HepG2 (cell line): ENCODE results near the gene CHRNB2. TPM values are rescaled to one million over a fixed set of nuclear protein-coding genes. Genes with fewer than 3 reads are reported as not detected.

Experiments
- ATAC-seq: fragments of 200-7000 bp; cut with Tn5 transposase; 3 replicates; pipeline ENCODE4 v1.9.1; 2020; ENCODE audit warnings: mild to moderate bottlenecking, moderate library complexity
- BruUV-seq: library from RNA; stranded (reverse); fragments of 400-500 nt; replicated peaks from 2 replicates; lab custom pipeline; 2021; lab: Mats Ljungman, UMichigan
- CTCF ChIA-PET: fragments of 300-600 bp; formaldehyde crosslinking; extraction: SDS; loops from one replicate; lab custom pipeline; 2021; ENCODE audit warnings: low total read pairs, inconsistent platforms, low intra/inter-chr PET ratio; lab: Yijun Ruan, JAX
- POLR2A ChIA-PET: fragments of 350-600 bp; sonication (Branson Sonifier 250); formaldehyde crosslinking; loops from one replicate; lab custom pipeline; 2020; ENCODE audit warnings: antibody characterized with exemption, inconsistent platforms; lab: Yijun Ruan, JAX
- DNase-seq: peaks from one replicate; pipeline ENCODE4 v3.0.0-alpha.2; 2015; ENCODE audit warnings: low spot score
- FAIRE-seq: peaks from 3 replicates; lab custom pipeline; 2011; peaks lifted over from hg19 to GRCh38; lab: Jason Lieb, UNC
- H2AFZ ChIP-seq: one replicate; pipeline ENCODE4 v1.6.1; 2011; ENCODE audit warnings: low read length, inconsistent platforms
- H3K27ac ChIP-seq: fragments of 300-600 bp; 3 replicates; pipeline ENCODE4 v1.8.0; 2011; ENCODE audit warnings: mixed run types, mild to moderate bottlenecking, mixed read lengths, low read length, inconsistent platforms; ENCODE audit not compliant: insufficient read depth; ENCODE audit errors: extremely low read length
- H3K27me3 ChIP-seq, 2 experiments: fragments of 200-600 bp in 1 of 2; 2 replicates in 1 of 2; 3 replicates in 1 of 2; pipeline versions ENCODE4 v1.6.0 to v1.8.0; 2011; ENCODE audit warnings: low read length in 2 of 2, mild to moderate bottlenecking in 2 of 2, moderate library complexity in 2 of 2, inconsistent platforms in 1 of 2; ENCODE audit not compliant: insufficient read depth in 2 of 2, control insufficient read depth in 1 of 2
- H3K36me3 ChIP-seq, 2 experiments: fragments of 200-600 bp in 1 of 2; replicated peaks in 1 of 2; 2 replicates in 1 of 2; 3 replicates in 1 of 2; pipeline versions ENCODE4 v1.5.1 to v1.8.0; 2011; ENCODE audit warnings: low read length in 2 of 2, inconsistent platforms in 1 of 2; ENCODE audit not compliant: insufficient read depth in 2 of 2, control insufficient read depth in 1 of 2
- H3K4me1 ChIP-seq: 2 replicates; pipeline ENCODE4 v1.5.1; 2012; ENCODE audit warnings: low read length, inconsistent platforms; ENCODE audit not compliant: insufficient read depth
- H3K4me2 ChIP-seq: 2 replicates; pipeline ENCODE4 v1.6.0; 2011; ENCODE audit warnings: low read depth, low read length, inconsistent platforms
- H3K4me3 ChIP-seq, 3 experiments: fragments of 200-600 bp in 1 of 3; sonication (generic), shearing (Covaris generic) in 1 of 3; replicated peaks in 1 of 3; 2 replicates each; pipeline ENCODE4 v1.5.1; 2011 to 2016; ENCODE audit warnings: low read length in 3 of 3, inconsistent platforms in 2 of 3, low read depth in 2 of 3, mild to moderate bottlenecking in 2 of 3, control low read depth in 1 of 3, mixed read lengths in 1 of 3; ENCODE audit not compliant: insufficient read depth in 1 of 3
- H3K79me2 ChIP-seq: one replicate; pipeline ENCODE4 v1.6.1; 2011; ENCODE audit warnings: low read length, inconsistent platforms; ENCODE audit not compliant: insufficient read depth
- H3K9ac ChIP-seq: 2 replicates; pipeline ENCODE4 v1.6.0; 2011; ENCODE audit warnings: mild to moderate bottlenecking, low read depth, low read length, inconsistent platforms; ENCODE audit not compliant: insufficient read depth
- H3K9me3 ChIP-seq: 2 replicates; pipeline ENCODE4 v1.5.1; 2012; ENCODE audit warnings: mild to moderate bottlenecking, low read length
- H4K20me1 ChIP-seq: 2 replicates; pipeline ENCODE4 v1.6.0; 2011; ENCODE audit warnings: inconsistent platforms, mild to moderate bottlenecking, low read length, moderate library complexity; ENCODE audit not compliant: insufficient read depth
- DNMT3B ChIP-seq: conservative IDR thresholded peaks from 2 replicates; pipeline ENCODE4 v1.6.1; 2016; ENCODE audit warnings: missing biosample characterization, control low read depth
- ELF3 ChIP-seq: IDR thresholded peaks from 2 replicates; pipeline ENCODE4 v1.6.1; 2016; ENCODE audit warnings: missing genetic modification reagents, missing compliant biosample characterization
- GATA4 ChIP-seq: sonication (generic); IDR thresholded peaks from 2 replicates; pipeline ENCODE4 v1.6.1; 2016; ENCODE audit warnings: antibody characterized with exemption, low read depth, borderline replicate concordance
- IRF2 ChIP-seq: IDR thresholded peaks from 2 replicates; pipeline ENCODE4 v1.6.1; 2018; ENCODE audit warnings: missing genetic modification reagents, missing compliant biosample characterization
- MEF2D ChIP-seq: sonication (generic); formaldehyde crosslinking; IDR thresholded peaks from 2 replicates; pipeline ENCODE4 v1.5.1; 2020; ENCODE audit warnings: mild to moderate bottlenecking, missing genetic modification reagents
- MIXL1 ChIP-seq: IDR thresholded peaks from 2 replicates; pipeline ENCODE4 v1.6.1; 2016
- MXD4 ChIP-seq: IDR thresholded peaks from 2 replicates; pipeline ENCODE4 v1.6.1; 2016; ENCODE audit warnings: mild to moderate bottlenecking, missing biosample characterization, missing genetic modification reagents
- MYPOP ChIP-seq: sonication (generic); formaldehyde crosslinking; IDR thresholded peaks from 2 replicates; pipeline ENCODE4 v1.8.1; 2023; ENCODE audit warnings: mild to moderate bottlenecking, moderate library complexity, missing genetic modification reagents
- NFIB ChIP-seq: sonication (generic); formaldehyde crosslinking; IDR thresholded peaks from 2 replicates; pipeline ENCODE4 v1.9.0; 2021; ENCODE audit warnings: missing genetic modification reagents, mild to moderate bottlenecking, borderline replicate concordance
- PHB2 ChIP-seq: fragments of 450-650 bp; IDR thresholded peaks from 2 replicates; pipeline ENCODE4 v1.6.1; 2018; ENCODE audit not compliant: partially characterized antibody
- RARG ChIP-seq: sonication (generic); formaldehyde crosslinking; IDR thresholded peaks from 2 replicates; pipeline ENCODE4 v1.4.0; 2020; ENCODE audit warnings: low read depth, mild to moderate bottlenecking, missing genetic modification reagents
- TRAFD1 ChIP-seq: sonication (generic); formaldehyde crosslinking; IDR thresholded peaks from 2 replicates; pipeline ENCODE4 v1.5.1; 2020; ENCODE audit warnings: missing genetic modification reagents, mild to moderate bottlenecking, borderline replicate concordance
- ZC3H4 ChIP-seq: sonication (generic); formaldehyde crosslinking; IDR thresholded peaks from 2 replicates; pipeline ENCODE4 v1.4.0; 2020; ENCODE audit warnings: missing genetic modification reagents, borderline replicate concordance
- ZFP37 ChIP-seq: sonication (generic); formaldehyde crosslinking; IDR thresholded peaks from 2 replicates; pipeline ENCODE4 v1.4.0; 2020; ENCODE audit warnings: missing genetic modification reagents, borderline replicate concordance
- ZNF549 ChIP-seq: sonication (generic); formaldehyde crosslinking; IDR thresholded peaks from 2 replicates; pipeline ENCODE4 v1.5.0; 2020; ENCODE audit warnings: missing genetic modification reagents
- ZNF615 ChIP-seq: sonication (generic); formaldehyde crosslinking; IDR thresholded peaks from 2 replicates; pipeline ENCODE4 v1.5.0; 2020; ENCODE audit warnings: mild to moderate bottlenecking, missing genetic modification reagents, borderline replicate concordance
- ZNF670 ChIP-seq: sonication (generic); formaldehyde crosslinking; IDR thresholded peaks from 2 replicates; pipeline ENCODE4 v1.8.0; 2022; ENCODE audit warnings: mild to moderate bottlenecking, missing genetic modification reagents, borderline replicate concordance
- ZSCAN25 ChIP-seq: sonication (generic); formaldehyde crosslinking; IDR thresholded peaks from 2 replicates; pipeline ENCODE4 v1.8.0; 2022; ENCODE audit warnings: mild to moderate bottlenecking, missing genetic modification reagents
- whole genome bisulfite sequencing: methylation state at CpG from one replicate; pipeline ENCODE4 v1.1.6; 2017; ENCODE audit warnings: low lambda C conversion rate; 5-methylcytosine and 5-hydroxymethylcytosine counted together
- in situ Hi-C: cut with HindIII; loops from 2 replicates; pipeline ENCODE4 v1.10.0; 2017; ENCODE audit warnings: low pct_unique_long_range_greater_than_20kb; ENCODE audit not compliant: extremely low pct_ligation_motif_present
- intact Hi-C: fragments of 100-400 bp; cut with micrococcal nuclease; formaldehyde crosslinking; loops from one replicate; pipeline ENCODE4 v1.10.0; 2022; ENCODE audit not compliant: unreplicated experiment
- polyA plus RNA-seq, 8 experiments: library from polyadenylated mRNA; depleted of rRNA in 3 of 8; stranded (reverse) in 7 of 8; unstranded in 1 of 8; fragments of >200 nt; fragmentation: Illumina TruSeq in 4 of 8; extraction: Trizol in 4 of 8; gene quantifications; 2 replicates each; pipeline versions ENCODE4 v1.2.1 to v1.2.3, GENCODE V29; 2011 to 2016; ENCODE audit warnings: low read depth in 4 of 8, missing spikeins in 1 of 8, mixed read lengths in 1 of 8; ENCODE audit not compliant: insufficient read depth in 1 of 8
- total RNA-seq, 5 experiments: library from RNA; depleted of rRNA; stranded (reverse); fragments of >200 nt; fragmentation: Illumina TruSeq; extraction: Trizol; gene quantifications; 2 replicates each; pipeline ENCODE4 v1.2.3, GENCODE V29; 2016; ENCODE audit warnings: low read depth in 1 of 5
- TF ChIP-seq, protein P1 (sequence below): sonication (generic); IDR thresholded peaks from 2 replicates; pipeline ENCODE4 v1.6.1; 2016; ENCODE audit warnings: low read depth, borderline replicate concordance
- TF ChIP-seq, protein P2 (sequence below): sonication (generic); formaldehyde crosslinking; IDR thresholded peaks from 2 replicates; pipeline ENCODE4 v1.8.1; 2023; ENCODE audit warnings: missing genetic modification reagents, inconsistent platforms, borderline replicate concordance

The CHRNB2 gene
- total and polyA plus RNA-seq, 2 of the 13 experiments (the other 11 are each of a cell fraction or from before 2014, with no cell fraction given) = 0.03 to 0.07 TPM

- DNase-seq (no peak), ATAC-seq (no peak), FAIRE-seq (no peak)
- no peak overlapping the region for H2AFZ ChIP-seq
- no peak overlapping the region for H3K27ac ChIP-seq
- no TSS peak for BruUV-seq
- peaks cover 0 to 2% of the 10 kb centered on the region in 2 experiments; a peak in 1 of 5 replicates for H3K27me3 ChIP-seq
- no peaks in the 10 kb centered on the region for H3K79me2 ChIP-seq
- H3K9me3 ChIP-seq = no peaks in the 10 kb centered on the region
- POLR2A ChIA-PET = interaction anchor here (1.0 kb wide), 1 partner anchor 10 kb away, joined by 3 read pairs; no protein-coding TSS in a partner anchor
- H3K4me1 ChIP-seq = no peaks in the 10 kb centered on the region
- intact Hi-C loops = no loop called here
- 96% methylated on average over 2 of the region's 6 CpGs for WGBS
- CTCF ChIA-PET = no interaction called here
- no peak overlapping the region for H3K9ac ChIP-seq
- in situ Hi-C loops = no loop called here
- no peak overlapping the region for H3K4me3 ChIP-seq
- no peak overlapping the region for H3K4me2 ChIP-seq
- H3K36me3 ChIP-seq = peaks cover 11 to 35% of the 10 kb centered on the region in 2 experiments
- H4K20me1 ChIP-seq = no peaks in the 10 kb centered on the region
- no peak for TF ChIP-seq MEF2D (CRISPR knock-in tag)
- no peak for TF ChIP-seq DNMT3B (CRISPR knock-in tag)
- TF ChIP-seq IRF2 (CRISPR knock-in tag) = no peak
- TF ChIP-seq MXD4 (CRISPR knock-in tag) = no peak
- TF ChIP-seq ZNF615 (CRISPR knock-in tag) = no peak
- no peak for TF ChIP-seq ZNF670
- TF ChIP-seq MYPOP (CRISPR knock-in tag) = no peak
- TF ChIP-seq GATA4 = no peak
- no peak for TF ChIP-seq ZC3H4 (CRISPR knock-in tag)
- no peak for TF ChIP-seq ZNF549 (CRISPR knock-in tag)
- no peak for TF ChIP-seq ELF3 (CRISPR knock-in tag)
- no peak for TF ChIP-seq ZSCAN25 (CRISPR knock-in tag)
- TF ChIP-seq RARG (CRISPR knock-in tag) = no peak
- TF ChIP-seq MIXL1 (CRISPR knock-in tag) = no peak
- TF ChIP-seq, protein P1, sequence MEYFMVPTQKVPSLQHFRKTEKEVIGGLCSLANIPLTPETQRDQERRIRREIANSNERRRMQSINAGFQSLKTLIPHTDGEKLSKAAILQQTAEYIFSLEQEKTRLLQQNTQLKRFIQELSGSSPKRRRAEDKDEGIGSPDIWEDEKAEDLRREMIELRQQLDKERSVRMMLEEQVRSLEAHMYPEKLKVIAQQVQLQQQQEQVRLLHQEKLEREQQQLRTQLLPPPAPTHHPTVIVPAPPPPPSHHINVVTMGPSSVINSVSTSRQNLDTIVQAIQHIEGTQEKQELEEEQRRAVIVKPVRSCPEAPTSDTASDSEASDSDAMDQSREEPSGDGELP = no peak
- no peak for TF ChIP-seq NFIB (CRISPR knock-in tag)
- no peak for TF ChIP-seq ZFP37
- no peak for TF ChIP-seq PHB2
- TF ChIP-seq, protein P2, sequence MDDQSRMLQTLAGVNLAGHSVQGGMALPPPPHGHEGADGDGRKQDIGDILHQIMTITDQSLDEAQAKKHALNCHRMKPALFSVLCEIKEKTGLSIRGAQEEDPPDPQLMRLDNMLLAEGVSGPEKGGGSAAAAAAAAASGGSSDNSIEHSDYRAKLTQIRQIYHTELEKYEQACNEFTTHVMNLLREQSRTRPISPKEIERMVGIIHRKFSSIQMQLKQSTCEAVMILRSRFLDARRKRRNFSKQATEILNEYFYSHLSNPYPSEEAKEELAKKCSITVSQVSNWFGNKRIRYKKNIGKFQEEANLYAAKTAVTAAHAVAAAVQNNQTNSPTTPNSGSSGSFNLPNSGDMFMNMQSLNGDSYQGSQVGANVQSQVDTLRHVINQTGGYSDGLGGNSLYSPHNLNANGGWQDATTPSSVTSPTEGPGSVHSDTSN (CRISPR knock-in tag) = no peak
- TF ChIP-seq TRAFD1 (CRISPR knock-in tag) = no peak
- TF ChIP-seq, all 625 proteins: peak for 0
These were observed 10.5 kb downstream of the CHRNB2 start for GRCh38 chr1:154578058-154578418.
